ENCODE results near the gene GCN1.

GCN1 gene

GRCh38 chr12:120138366-120138765 lies 56.1 kb downstream of the GCN1 start:
- Mint-ChIP-seq H3K4me1 (no peaks in the 10 kb centered on the region), H3K27ac (ENCODE audit: low read depth) (no peak overlapping the region), H3K9me3 (no peaks in the 10 kb centered on the region), H3K4me3 (no peak overlapping the region), H3K27me3 (no peaks in the 10 kb centered on the region), H3K36me3 (ENCODE audit: insufficient read depth) (peaks cover 66% of the 10 kb centered on the region)
- no peak for ATAC-seq (replicated peaks; ENCODE audit: extremely low read depth, poor library complexity, severe bottlenecking)
- no peak for DNase-seq (ENCODE audit: low spot score in 2 of 2)

GRCh38 chr12:120137833-120138232 lies 56.7 kb downstream of the GCN1 start:
- Mint-ChIP-seq H3K4me1 (no peaks in the 10 kb centered on the region), H3K27ac (ENCODE audit: low read depth) (no peak overlapping the region), H3K4me3 (no peak overlapping the region), H3K27me3 (no peaks in the 10 kb centered on the region), H3K36me3 (ENCODE audit: insufficient read depth) (peaks cover 61% of the 10 kb centered on the region), H3K9me3 (no peaks in the 10 kb centered on the region)
- DNase-seq (ENCODE audit: low spot score in 2 of 2): no peak
- ATAC-seq (replicated peaks; ENCODE audit: extremely low read depth, poor library complexity, severe bottlenecking): no peak

DNA sequence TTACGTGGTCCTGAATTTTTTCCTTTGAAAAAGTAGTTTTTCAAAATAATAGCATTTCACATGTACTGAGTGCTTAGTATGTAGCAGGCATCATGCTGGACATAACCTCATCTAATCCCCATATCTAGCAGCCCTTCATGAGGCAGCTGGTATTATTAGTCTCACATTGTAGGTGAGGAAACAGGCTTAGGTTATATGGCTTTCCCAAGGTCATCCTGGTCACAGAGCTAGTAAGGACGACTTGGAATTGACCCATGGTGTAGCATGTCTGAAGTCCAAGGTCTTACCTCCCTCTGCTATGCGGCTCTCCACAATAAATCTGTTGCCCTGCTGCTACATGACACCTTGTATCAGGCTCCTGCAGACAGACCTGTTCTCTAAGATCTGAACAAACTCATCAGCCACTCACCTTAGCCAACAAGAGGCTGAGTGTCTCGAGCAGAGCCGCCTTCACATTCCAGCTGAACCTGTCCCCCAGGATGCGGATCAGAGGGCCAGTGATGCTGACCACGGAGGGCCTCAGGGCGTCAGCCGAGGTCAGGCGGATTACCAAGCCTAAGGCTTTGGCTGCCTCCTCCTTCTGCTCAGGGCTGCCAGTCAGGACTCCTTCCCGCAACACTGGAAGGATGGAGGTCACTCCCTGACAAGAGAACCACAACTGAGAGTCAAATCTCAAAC lies 58.3 kb downstream of the GCN1 start:
- H3K9me3 Mint-ChIP-seq: no peaks in the 10 kb centered on the region
- no peaks in the 10 kb centered on the region for H3K27me3 Mint-ChIP-seq
- H3K4me1 Mint-ChIP-seq: no peaks in the 10 kb centered on the region
- peaks cover 48% of the 10 kb centered on the region for H3K36me3 Mint-ChIP-seq (ENCODE audit: insufficient read depth)
- no peak overlapping the region for H3K4me3 Mint-ChIP-seq
- DNase-seq (ENCODE audit: low spot score in 2 of 2) (no peak), ATAC-seq (replicated peaks; ENCODE audit: extremely low read depth, poor library complexity, severe bottlenecking) (no peak)
- no peak overlapping the region for H3K27ac Mint-ChIP-seq (ENCODE audit: low read depth)

DNA sequence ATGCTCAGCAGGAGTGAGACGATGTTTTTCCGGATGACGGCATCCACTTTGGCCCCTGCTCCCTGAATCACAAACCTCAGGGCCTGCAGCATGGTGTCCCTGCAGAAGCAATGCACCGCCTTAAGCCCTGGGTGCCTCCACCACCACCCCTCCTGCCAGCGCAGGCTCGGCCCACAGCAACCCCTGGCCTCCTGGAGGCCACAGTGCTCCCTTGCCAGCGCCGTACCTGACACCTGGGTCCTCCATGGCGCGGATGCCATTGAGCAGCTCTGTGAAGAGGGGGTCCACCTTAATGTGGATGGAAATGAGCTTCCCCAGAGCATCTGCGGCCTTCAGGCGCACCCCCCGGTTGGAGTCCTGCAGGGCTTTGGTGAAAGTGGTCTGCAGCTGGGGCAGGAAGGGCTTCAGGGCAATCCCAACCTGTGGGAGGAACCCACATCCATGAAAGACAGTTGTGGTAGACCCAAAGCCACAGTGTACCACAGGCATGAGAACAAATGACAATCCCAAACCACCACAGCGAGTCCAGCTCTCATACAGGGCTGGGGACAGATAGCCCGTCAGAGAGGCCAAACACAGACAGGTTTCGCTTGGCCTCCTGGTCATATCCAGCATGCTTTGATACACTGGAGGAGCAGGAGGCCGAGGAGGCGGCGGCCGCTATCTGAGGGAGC lies 60.1 kb downstream of the GCN1 start:
- Mint-ChIP-seq H3K9me3 (no peaks in the 10 kb centered on the region), H3K27ac (ENCODE audit: low read depth) (no peak overlapping the region), H3K36me3 (ENCODE audit: insufficient read depth) (peaks cover 42% of the 10 kb centered on the region), H3K4me3 (no peak overlapping the region), H3K4me1 (no peaks in the 10 kb centered on the region), H3K27me3 (no peaks in the 10 kb centered on the region)
- ATAC-seq (replicated peaks; ENCODE audit: extremely low read depth, poor library complexity, severe bottlenecking): no peak
- DNase-seq (ENCODE audit: low spot score in 2 of 2): no peak

- no peaks in the 10 kb centered on the region for H3K27me3 Mint-ChIP-seq
- peak overlapping the region; percentile 76 for H3K27ac Mint-ChIP-seq (ENCODE audit: low read depth)
- H3K9me3 Mint-ChIP-seq: no peaks in the 10 kb centered on the region
- no peaks in the 10 kb centered on the region for H3K4me1 Mint-ChIP-seq
- ATAC-seq (replicated peaks; ENCODE audit: extremely low read depth, poor library complexity, severe bottlenecking) (no peak), DNase-seq (ENCODE audit: low spot score in 2 of 2) (no peak)
- peaks cover 51% of the 10 kb centered on the region for H3K36me3 Mint-ChIP-seq (ENCODE audit: insufficient read depth)
- H3K4me3 Mint-ChIP-seq: no peak overlapping the region
These were observed 61.6 kb downstream of the GCN1 start for GRCh38 chr12:120132863-120133385.

GRCh38 chr12:120132054-120132836 lies 62.3 kb downstream of the GCN1 start:
- no peak overlapping the region for H3K4me3 Mint-ChIP-seq
- ATAC-seq (replicated peaks; ENCODE audit: extremely low read depth, poor library complexity, severe bottlenecking): no peak
- peak overlapping the region; percentile 76 for H3K27ac Mint-ChIP-seq (ENCODE audit: low read depth)
- peaks cover 53% of the 10 kb centered on the region for H3K36me3 Mint-ChIP-seq (ENCODE audit: insufficient read depth)
- no peaks in the 10 kb centered on the region for H3K27me3 Mint-ChIP-seq
- no peaks in the 10 kb centered on the region for H3K4me1 Mint-ChIP-seq
- no peaks in the 10 kb centered on the region for H3K9me3 Mint-ChIP-seq
- DNase-seq (ENCODE audit: low spot score in 2 of 2): no peak

DNA sequence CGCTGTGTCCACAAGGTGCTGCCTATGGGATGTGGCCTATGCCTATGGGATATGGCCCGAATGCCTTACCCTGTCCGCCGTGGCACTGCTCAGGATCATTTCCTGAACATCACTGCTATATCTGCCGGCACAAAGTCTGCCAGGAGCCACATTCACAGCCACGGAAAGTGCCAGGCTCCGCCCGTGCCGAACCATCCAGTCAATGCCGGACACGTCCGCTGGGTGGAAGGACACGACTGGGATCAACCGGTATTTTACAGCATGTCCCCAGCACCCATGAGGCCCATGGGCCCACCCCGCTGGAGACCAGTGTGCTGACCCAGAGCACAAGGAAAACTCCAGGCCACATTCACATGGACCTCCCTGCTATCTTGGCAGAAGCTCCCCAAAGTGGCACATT lies 63.4 kb downstream of the GCN1 start:
- ATAC-seq (replicated peaks; ENCODE audit: extremely low read depth, poor library complexity, severe bottlenecking): no peak
- Mint-ChIP-seq H3K36me3 (ENCODE audit: insufficient read depth) (peaks cover 54% of the 10 kb centered on the region), H3K27me3 (no peaks in the 10 kb centered on the region), H3K9me3 (no peaks in the 10 kb centered on the region), H3K27ac (ENCODE audit: low read depth) (peak overlapping the region; percentile 49), H3K4me3 (no peak overlapping the region), H3K4me1 (no peaks in the 10 kb centered on the region)
- DNase-seq (ENCODE audit: low spot score in 2 of 2): no peak

DNA sequence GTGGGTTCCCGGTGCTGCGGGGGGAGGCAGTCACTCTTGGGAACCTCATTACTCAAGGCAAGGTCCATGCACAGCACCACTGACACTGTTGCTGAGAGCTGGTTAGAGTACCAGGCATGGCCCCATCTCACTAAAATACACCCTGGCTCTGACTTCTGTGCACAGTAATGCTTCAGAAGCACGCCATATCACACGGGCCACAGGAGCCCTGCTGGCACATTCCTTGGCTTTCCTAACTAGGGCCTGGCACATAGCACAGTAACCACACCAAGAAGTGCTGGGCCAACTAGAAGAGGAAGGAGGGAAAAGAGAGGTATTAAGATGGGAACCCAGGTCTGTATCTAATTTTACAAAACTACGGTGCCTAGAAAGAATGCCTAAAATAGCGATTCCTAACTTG lies 64.5 kb downstream of the GCN1 start:
- Mint-ChIP-seq H3K4me3 (no peak overlapping the region), H3K36me3 (ENCODE audit: insufficient read depth) (peaks cover 45% of the 10 kb centered on the region), H3K4me1 (no peaks in the 10 kb centered on the region), H3K27ac (ENCODE audit: low read depth) (no peak overlapping the region), H3K9me3 (no peaks in the 10 kb centered on the region), H3K27me3 (no peaks in the 10 kb centered on the region)
- ATAC-seq (replicated peaks; ENCODE audit: extremely low read depth, poor library complexity, severe bottlenecking) (no peak), DNase-seq (ENCODE audit: low spot score in 2 of 2) (no peak)

DNA sequence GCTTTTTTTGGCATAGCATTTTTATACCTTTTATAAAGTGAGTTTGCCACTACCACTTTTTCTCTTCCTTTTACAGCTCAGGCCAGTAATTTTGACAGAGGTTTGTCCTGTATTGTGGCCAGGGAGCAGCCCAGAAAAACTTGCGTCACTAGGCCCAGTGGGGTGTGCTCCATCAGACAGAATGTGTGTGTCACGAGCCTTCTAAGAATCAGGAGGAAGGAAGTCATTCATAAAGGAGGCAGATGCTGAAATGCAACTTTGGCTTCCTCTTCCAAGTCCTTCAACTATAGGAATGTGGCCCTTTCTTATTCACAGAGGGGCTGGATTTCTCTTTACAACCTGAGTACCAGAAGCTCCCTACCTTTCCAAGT lies 67.9 kb downstream of the GCN1 start:
- Mint-ChIP-seq H3K36me3 (ENCODE audit: insufficient read depth) (peaks cover 31% of the 10 kb centered on the region), H3K27me3 (no peaks in the 10 kb centered on the region), H3K9me3 (no peaks in the 10 kb centered on the region), H3K4me3 (no peak overlapping the region), H3K27ac (ENCODE audit: low read depth) (no peak overlapping the region), H3K4me1 (peaks cover 13% of the 10 kb centered on the region)
- no peak for ATAC-seq (replicated peaks; ENCODE audit: extremely low read depth, poor library complexity, severe bottlenecking)
- DNase-seq (ENCODE audit: low spot score in 2 of 2): no peak

GRCh38 chr12:120125792-120126634 lies 68.5 kb downstream of the GCN1 start:
- DNase-seq (ENCODE audit: low spot score in 2 of 2) (no peak), ATAC-seq (replicated peaks; ENCODE audit: extremely low read depth, poor library complexity, severe bottlenecking) (no peak)
- H3K4me1 Mint-ChIP-seq: peaks cover 19% of the 10 kb centered on the region
- H3K36me3 Mint-ChIP-seq (ENCODE audit: insufficient read depth): peaks cover 29% of the 10 kb centered on the region
- no peaks in the 10 kb centered on the region for H3K27me3 Mint-ChIP-seq
- no peak overlapping the region for H3K4me3 Mint-ChIP-seq
- peak overlapping the region; percentile 49 for H3K27ac Mint-ChIP-seq (ENCODE audit: low read depth)
- no peaks in the 10 kb centered on the region for H3K9me3 Mint-ChIP-seq

DNA sequence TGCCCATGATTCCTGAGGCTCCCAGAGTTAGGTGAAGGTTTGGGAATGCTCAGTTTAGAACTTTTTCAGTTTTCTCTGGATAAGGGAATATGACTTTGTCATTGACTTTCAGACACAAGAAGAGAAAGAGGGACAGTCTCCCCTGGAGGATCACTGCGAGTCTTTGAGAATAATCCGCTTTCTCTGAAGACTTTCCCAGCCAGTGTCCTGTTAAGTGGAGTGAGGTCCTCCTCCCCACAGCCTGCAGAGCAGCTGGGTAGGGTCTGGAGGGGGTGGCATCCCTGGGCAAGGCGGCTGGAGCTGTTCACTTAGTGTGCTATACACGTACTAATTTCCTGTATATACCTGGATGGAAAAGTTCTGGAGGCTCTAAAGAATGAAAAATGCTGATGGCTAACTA lies 69.5 kb downstream of the GCN1 start:
- peaks cover 29% of the 10 kb centered on the region for H3K36me3 Mint-ChIP-seq (ENCODE audit: insufficient read depth)
- DNase-seq (ENCODE audit: low spot score in 2 of 2): no peak
- H3K9me3 Mint-ChIP-seq: no peaks in the 10 kb centered on the region
- H3K27me3 Mint-ChIP-seq: no peaks in the 10 kb centered on the region
- no peak overlapping the region for H3K4me3 Mint-ChIP-seq
- no peak for ATAC-seq (replicated peaks; ENCODE audit: extremely low read depth, poor library complexity, severe bottlenecking)
- peaks cover 25% of the 10 kb centered on the region for H3K4me1 Mint-ChIP-seq
- H3K27ac Mint-ChIP-seq (ENCODE audit: low read depth): peak overlapping the region; percentile 49

DNA sequence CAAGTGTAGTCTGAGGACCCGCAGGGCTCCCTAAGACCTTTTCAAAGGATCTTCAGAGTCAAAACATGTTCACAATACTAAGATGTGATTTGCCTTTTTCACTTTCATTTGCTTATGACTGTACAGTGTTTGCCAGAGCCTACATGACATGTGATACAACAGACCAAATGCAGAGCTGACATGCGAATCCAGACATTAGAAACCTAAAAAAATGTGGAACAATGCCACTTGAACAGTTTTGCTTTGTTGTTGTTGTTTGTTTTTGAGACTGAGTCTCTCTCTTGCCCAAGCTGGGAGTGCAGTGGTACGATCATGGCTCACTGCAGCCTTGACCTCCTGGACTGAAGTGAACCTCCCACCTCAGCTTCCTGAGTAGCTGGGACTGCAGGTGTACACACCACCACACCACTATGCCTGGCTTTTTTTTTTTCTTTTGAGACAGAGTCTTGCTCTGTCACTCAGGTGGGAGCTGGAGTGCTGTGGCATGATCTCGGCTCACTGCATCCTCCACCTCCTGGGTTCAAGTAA lies 72.7 kb downstream of the GCN1 start:
- Mint-ChIP-seq H3K9me3 (no peaks in the 10 kb centered on the region), H3K4me1 (peaks cover 52% of the 10 kb centered on the region), H3K4me3 (no peak overlapping the region), H3K27ac (ENCODE audit: low read depth) (peak overlapping the region; percentile 61), H3K36me3 (ENCODE audit: insufficient read depth) (peaks cover 14% of the 10 kb centered on the region), H3K27me3 (no peaks in the 10 kb centered on the region)
- no peak for ATAC-seq (replicated peaks; ENCODE audit: extremely low read depth, poor library complexity, severe bottlenecking)
- DNase-seq (ENCODE audit: low spot score in 2 of 2): no peak

Measured in central memory CD8-positive, alpha-beta T cell (primary cell).